Activated CD8-positive, alpha-beta memory T cell treated with anti-CD3 and anti-CD28 coated beads for 36 hours (primary cell): Measurements from ENCODE around the gene GPR142. TPM values are rescaled to one million over a fixed set of nuclear protein-coding genes. Genes with fewer than 3 reads are reported as not detected.

Experiments used
- CTCF ChIA-PET: fragments of 350-600 bp; sonication (Branson Sonifier 250); formaldehyde crosslinking; loops from one replicate; lab custom pipeline; 2021; ENCODE audit warnings: antibody characterized with exemption; lab: Charles Lee
- POLR2A ChIA-PET: fragments of 350-600 bp; sonication (Branson Sonifier 250); formaldehyde crosslinking; loops from one replicate; lab custom pipeline; 2021; ENCODE audit warnings: antibody characterized with exemption; lab: Charles Lee
- total RNA-seq, 2 experiments: library from RNA; stranded (reverse); gene quantifications; one replicate each; pipeline ENCODE4 v1.2.3, GENCODE V29; 2021

Gene GPR142
- total RNA-seq, 2 experiments from 2014 or later: not detected

DNA sequence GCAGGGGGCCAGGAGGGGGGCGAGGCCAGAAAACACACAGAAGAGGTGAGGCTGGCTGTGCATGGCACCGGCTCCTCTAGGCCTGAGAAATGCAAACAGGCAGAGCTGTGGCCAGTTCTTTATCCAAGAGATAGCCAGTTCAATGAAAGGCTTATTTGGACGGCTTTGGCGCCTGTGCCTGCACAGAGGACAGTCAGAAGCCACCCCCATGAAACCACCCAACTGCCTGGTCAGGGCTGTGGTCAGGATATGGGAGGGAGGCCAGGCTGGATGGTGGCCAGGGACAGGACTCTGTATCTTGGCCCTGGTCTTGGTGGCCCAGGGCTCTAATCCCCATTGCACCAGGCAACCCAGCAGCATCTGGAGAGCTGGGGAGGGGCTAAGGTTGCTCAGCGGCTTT, 40.1 kb downstream of the GPR142 start:
- POLR2A ChIA-PET: no interaction called here
- CTCF ChIA-PET: no interaction called here

- ChIA-PET POLR2A (no interaction called here), CTCF (no interaction called here)
Measured at GRCh38 chr17:74408262-74408661, 41.0 kb downstream of the GPR142 start.

- ChIA-PET CTCF (interaction anchor here (0.7 kb wide), 2 partner anchors 28 to 32 kb away, joined by 3 to 5 read pairs; no protein-coding TSS in a partner anchor), POLR2A (no interaction called here)
Measured at GRCh38 chr17:74408815-74409214, 41.5 kb downstream of the GPR142 start.

- POLR2A ChIA-PET: no interaction called here
- CTCF ChIA-PET: interaction anchor here (0.7 kb wide), 2 partner anchors 29 to 45 kb away, joined by 3 read pairs; no protein-coding TSS in a partner anchor
Measured at GRCh38 chr17:74410001-74410443, 42.7 kb downstream of the GPR142 start.

GRCh38 chr17:74412581-74412980, 45.3 kb downstream of the GPR142 start:
- POLR2A ChIA-PET: no interaction called here
- CTCF ChIA-PET: no interaction called here

DNA sequence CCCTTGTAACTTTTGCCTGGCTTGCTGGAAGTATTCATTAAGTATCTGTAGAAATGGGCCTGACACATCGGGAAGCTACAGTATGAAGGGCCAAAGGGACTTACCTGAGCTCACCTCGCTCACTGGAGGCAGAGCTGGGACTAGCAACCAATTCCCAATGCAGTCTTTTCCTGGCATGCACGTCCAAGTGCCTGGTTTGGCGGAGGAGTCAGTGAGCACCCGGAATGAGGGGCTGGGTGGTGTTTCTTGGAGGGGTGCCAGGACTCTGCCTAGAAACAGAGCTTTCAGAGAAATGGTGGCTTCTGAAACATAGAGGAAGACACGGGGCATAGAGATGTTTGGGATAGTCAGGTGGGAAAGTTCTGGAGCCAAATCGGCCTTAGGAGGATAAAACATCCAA, 46.2 kb downstream of the GPR142 start:
- POLR2A ChIA-PET: no interaction called here

GRCh38 chr17:74414510-74414909, 47.2 kb downstream of the GPR142 start:
- ChIA-PET CTCF (no interaction called here), POLR2A (no interaction called here)

More for the DNA sequence above, 46.2 kb downstream of the GPR142 start:
- CTCF ChIA-PET: interaction anchor here (1.0 kb wide), 1 partner anchor 44 kb away, joined by 3 read pairs; no protein-coding TSS in a partner anchor

DNA sequence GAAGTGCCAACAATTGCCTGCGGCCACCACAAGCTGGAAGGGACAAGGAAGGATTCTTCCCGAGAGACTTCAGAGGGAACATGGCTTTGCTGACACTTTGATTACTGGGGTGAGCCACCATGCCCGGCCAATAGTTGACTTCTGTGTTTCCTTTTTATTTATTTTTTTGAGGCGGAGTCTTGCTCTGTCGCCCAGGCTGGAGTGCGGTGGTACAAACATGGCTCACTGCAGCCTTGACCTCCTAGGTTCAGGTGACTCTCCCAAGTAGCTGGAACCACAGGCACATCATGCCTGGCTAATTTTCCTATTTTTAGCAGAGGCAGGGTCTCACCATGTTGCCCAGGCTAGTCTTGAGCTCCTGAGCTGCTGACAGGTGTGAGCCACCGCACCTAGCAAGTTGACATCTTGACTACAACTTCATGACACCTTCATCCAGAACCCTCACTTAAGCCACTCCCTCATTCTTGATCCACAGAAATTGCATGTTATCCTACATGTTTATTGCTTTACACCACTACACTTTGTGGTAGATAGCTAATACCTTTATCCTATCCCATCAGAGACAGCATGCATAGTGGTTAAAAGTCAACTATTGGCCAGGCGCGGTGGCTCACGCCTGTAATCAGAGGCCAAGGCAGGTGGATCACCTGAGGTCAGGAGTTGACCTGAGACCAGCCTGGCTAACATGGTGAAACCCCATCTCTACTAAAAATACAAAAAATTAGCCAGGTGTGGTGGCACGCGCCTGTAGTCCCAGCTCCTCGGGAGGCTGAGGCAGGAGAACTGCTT, 48.5 kb downstream of the GPR142 start:
- CTCF ChIA-PET: no interaction called here
- POLR2A ChIA-PET: no interaction called here

- CTCF ChIA-PET: interaction anchor here (1.1 to 1.5 kb wide), 3 partner anchors 26 to 40 kb away, joined by 3 to 4 read pairs (median 3); no protein-coding TSS in a partner anchor
- POLR2A ChIA-PET: no interaction called here
Measured at GRCh38 chr17:74417178-74418045, 50.1 kb downstream of the GPR142 start.

DNA sequence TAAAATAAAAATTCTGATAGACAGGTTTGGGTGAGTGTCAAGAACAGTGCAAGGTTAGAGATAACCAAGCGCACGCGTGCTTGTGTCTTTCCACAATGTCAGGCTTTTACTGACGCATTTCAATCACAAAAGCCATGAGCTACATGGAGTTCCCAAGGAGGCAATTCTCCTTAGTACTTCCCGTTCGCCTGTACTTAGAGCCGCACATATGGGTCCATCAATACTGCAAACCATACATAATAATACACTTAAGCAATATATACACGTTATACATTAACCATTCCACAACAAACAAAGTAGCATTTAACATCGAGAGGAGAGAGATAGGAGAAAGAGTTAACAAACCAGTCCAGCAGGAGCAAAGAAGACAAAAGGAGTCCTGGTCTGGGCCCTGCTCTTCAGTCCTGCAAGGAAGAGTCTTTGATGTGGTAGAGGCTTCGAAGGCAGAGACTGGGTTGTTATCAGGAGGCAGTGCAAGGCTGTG, 52.7 kb downstream of the GPR142 start:
- ChIA-PET POLR2A (interaction anchor here (0.7 kb wide), 1 partner anchor 77 kb away, joined by 3 read pairs; no protein-coding TSS in a partner anchor), CTCF (no interaction called here)

Other genes with a start within 250 kb of the GPR142 start
- gene RPL38, start 163.8 kb upstream of the GPR142 start, total RNA-seq: 1,000 to 10,000 TPM; 1,434 to 1,464 TPM
- 10 to 100 TPM; 15.2 to 16.0 TPM for gene TTYH2, start 153.9 kb upstream of the GPR142 start, total RNA-seq
- gene DNAI2, start 93.3 kb upstream of the GPR142 start, total RNA-seq: under 1 TPM; 0.36 to 0.70 TPM
- under 1 TPM; 0.19 to 0.25 TPM for gene KIF19, start 41.3 kb upstream of the GPR142 start, total RNA-seq
- gene BTBD17, start 5.6 kb upstream of the GPR142 start, total RNA-seq: not detected
- gene GPRC5C, start 64.6 kb downstream of the GPR142 start, total RNA-seq: under 1 TPM; 0.44 to 0.59 TPM
- 1 to 10 TPM; 4.4 to 5.1 TPM for gene CD300A, start 99.1 kb downstream of the GPR142 start, total RNA-seq
- gene CD300LB, start 164.0 kb downstream of the GPR142 start, total RNA-seq: not detected
- not detected for gene CD300C, start 178.6 kb downstream of the GPR142 start, total RNA-seq
- not detected for gene CD300H, start 200.0 kb downstream of the GPR142 start, total RNA-seq
- not detected for gene CD300LD, start 224.8 kb downstream of the GPR142 start, total RNA-seq